Left renal cortex interstitium (tissue), 4 donors: Measurements from ENCODE around the gene CCDC6. TPM values are rescaled to one million over a fixed set of nuclear protein-coding genes. Genes with fewer than 3 reads are reported as not detected.

Experiments used
- polyA plus RNA-seq, 4 donors: library from polyadenylated mRNA; unstranded; fragments of 120-200 nt; gene quantifications; one replicate each; pipeline ENCODE4 v1.2.1, GENCODE V29; 2013; ENCODE audit not compliant: insufficient read length in 4 of 4

CCDC6 gene
- polyA plus RNA-seq, 4 donors: 35.2 to 43.1 (median 39.6) TPM

Other genes with a start within 250 kb of the CCDC6 start
- 10 to 100 TPM; 27.8 to 41.8 (median 39.9) TPM for gene SLC16A9, start 196.7 kb downstream of the CCDC6 start, polyA plus RNA-seq
- under 1 TPM; 0.44 to 0.90 (median 0.64) TPM for gene MRLN, start 153.1 kb downstream of the CCDC6 start, polyA plus RNA-seq